HG02981 (cell line): ENCODE measurements around the gene C19orf25.
"Not testable (repeated sequence)": the region's sequence is repeated elsewhere in the genome, so short reads cannot be mapped to it uniquely, and the experiment has no call there.

ENCODE experiments used
- ATAC-seq: cut with Tn5 transposase; IDR thresholded peaks from one replicate; pipeline ENCODE4 v1.9.1; 2021; ENCODE audit warnings: mild to moderate bottlenecking, moderate library complexity; ENCODE audit not compliant: unreplicated experiment

The C19orf25 gene

GRCh38 chr19:1478934-1479707 is at the start of gene C19orf25:
Gene C19orf25, minus strand, starts transcription at chr19:1479215. Its CDS starts 312 bp downstream, at chr19:1478903.
- ATAC-seq, result peak; percentile 87

GRCh38 chr19:1527650-1528309 is 48.8 kb upstream of the C19orf25 start:
- ATAC-seq, result no peak

- ATAC-seq, result no peak
Measured at GRCh38 chr19:1526979-1527649, 48.1 kb upstream of the C19orf25 start.

GRCh38 chr19:1526066-1526778 is 47.2 kb upstream of the C19orf25 start:
- ATAC-seq, result no peak

GRCh38 chr19:1525343-1525742 is 46.3 kb upstream of the C19orf25 start:
- no peak for ATAC-seq

GRCh38 chr19:1524972-1525325 is 45.9 kb upstream of the C19orf25 start:
- no peak for ATAC-seq

GRCh38 chr19:1524287-1524971 is 45.4 kb upstream of the C19orf25 start:
- ATAC-seq, result no peak

GRCh38 chr19:1523412-1524286 is 44.6 kb upstream of the C19orf25 start, which contains the start of gene PLK5:
Gene PLK5, plus strand, starts transcription at chr19:1524077. Its CDS starts 2,920 bp downstream, at chr19:1526997.
- ATAC-seq, result no peak

GRCh38 chr19:1522838-1523237 is 43.8 kb upstream of the C19orf25 start:
- ATAC-seq, result no peak

GRCh38 chr19:1522061-1522460 is 43.0 kb upstream of the C19orf25 start:
- no peak for ATAC-seq

- ATAC-seq, result no peak
Measured at GRCh38 chr19:1521636-1522035, 42.6 kb upstream of the C19orf25 start.

GRCh38 chr19:1520203-1520780 is 41.3 kb upstream of the C19orf25 start:
- no peak for ATAC-seq

GRCh38 chr19:1519802-1520201 is 40.8 kb upstream of the C19orf25 start:
- ATAC-seq, result not testable (repeated sequence)

- no peak for ATAC-seq
Measured at GRCh38 chr19:1518471-1518870, 39.5 kb upstream of the C19orf25 start.

GRCh38 chr19:1516395-1516753 is 37.4 kb upstream of the C19orf25 start:
- no peak for ATAC-seq

GRCh38 chr19:1514986-1515721 is 36.1 kb upstream of the C19orf25 start:
- ATAC-seq, result no peak

- ATAC-seq, result no peak
Measured at GRCh38 chr19:1514295-1514661, 35.3 kb upstream of the C19orf25 start.

GRCh38 chr19:1513499-1514294 is 34.7 kb upstream of the C19orf25 start:
- ATAC-seq, result no peak
